ENCODE measurements around the gene TARS3.

DNA sequence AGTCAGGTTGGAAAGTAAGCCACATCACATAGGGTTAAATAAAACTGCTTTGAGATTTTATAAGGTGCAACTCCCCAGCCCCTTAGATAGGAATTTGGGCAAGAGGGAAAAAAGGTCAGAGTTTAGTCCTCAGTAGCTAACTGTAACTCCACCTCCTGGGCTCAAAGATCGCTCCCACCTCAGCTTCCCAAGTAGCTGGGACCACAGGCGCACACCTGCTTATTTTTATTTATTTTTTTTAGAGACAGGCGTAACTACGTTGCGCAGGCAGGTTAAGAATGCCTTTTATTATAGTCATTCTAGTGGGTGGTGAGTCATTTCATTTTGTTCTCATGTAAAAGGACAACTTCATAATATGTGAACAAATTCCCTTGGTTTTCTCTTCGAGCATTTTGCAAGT, 86.8 kb downstream of the TARS3 start:
- TF ChIP-seq POLR2A (IDR thresholded peaks at IDR 0.05): no peak
- TF ChIP-seq, protein P1, sequence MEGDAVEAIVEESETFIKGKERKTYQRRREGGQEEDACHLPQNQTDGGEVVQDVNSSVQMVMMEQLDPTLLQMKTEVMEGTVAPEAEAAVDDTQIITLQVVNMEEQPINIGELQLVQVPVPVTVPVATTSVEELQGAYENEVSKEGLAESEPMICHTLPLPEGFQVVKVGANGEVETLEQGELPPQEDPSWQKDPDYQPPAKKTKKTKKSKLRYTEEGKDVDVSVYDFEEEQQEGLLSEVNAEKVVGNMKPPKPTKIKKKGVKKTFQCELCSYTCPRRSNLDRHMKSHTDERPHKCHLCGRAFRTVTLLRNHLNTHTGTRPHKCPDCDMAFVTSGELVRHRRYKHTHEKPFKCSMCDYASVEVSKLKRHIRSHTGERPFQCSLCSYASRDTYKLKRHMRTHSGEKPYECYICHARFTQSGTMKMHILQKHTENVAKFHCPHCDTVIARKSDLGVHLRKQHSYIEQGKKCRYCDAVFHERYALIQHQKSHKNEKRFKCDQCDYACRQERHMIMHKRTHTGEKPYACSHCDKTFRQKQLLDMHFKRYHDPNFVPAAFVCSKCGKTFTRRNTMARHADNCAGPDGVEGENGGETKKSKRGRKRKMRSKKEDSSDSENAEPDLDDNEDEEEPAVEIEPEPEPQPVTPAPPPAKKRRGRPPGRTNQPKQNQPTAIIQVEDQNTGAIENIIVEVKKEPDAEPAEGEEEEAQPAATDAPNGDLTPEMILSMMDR (IDR thresholded peaks at IDR 0.05): no peak

All from Peyer's patch (tissue), 4 donors.